ENCODE results near the gene PADI4.

PADI4 gene

DNA sequence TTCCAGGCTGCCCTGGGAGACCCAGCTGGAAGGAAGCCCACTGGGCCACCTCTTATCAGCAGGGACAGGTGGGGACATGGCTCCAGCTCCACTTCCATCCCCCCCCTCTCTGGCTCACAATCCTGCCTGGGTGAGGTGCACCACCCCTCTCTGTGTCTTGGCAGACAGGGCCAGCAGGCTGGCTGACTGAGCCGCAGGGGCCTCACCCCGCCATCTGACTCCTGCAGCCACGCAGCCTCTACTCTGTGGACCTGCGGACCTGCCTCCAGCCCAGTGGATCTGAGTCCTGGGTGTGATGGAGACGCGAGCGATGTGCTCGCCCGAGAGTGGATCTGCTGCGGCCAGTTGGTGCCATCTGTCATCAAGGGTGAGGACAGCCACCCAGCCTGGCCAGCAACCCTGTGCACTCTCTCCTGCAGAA lies 101.4 kb downstream of the PADI4 start:
- H3K4me3 ChIP-seq (ENCODE audit: low read depth in 1 of 2, low read length in 1 of 2) = no peak overlapping the region
- no peak overlapping the region for H3K27ac ChIP-seq
- H3K4me1 ChIP-seq (ENCODE audit: control insufficient read depth in 1 of 2, insufficient read depth in 1 of 2, low read depth in 1 of 2, low read length in 1 of 2) = peaks cover 0 to 7% of the 10 kb centered on the region in 2 experiments
- no peaks in the 10 kb centered on the region for H3K9me3 ChIP-seq
- TF ChIP-seq, protein P1, sequence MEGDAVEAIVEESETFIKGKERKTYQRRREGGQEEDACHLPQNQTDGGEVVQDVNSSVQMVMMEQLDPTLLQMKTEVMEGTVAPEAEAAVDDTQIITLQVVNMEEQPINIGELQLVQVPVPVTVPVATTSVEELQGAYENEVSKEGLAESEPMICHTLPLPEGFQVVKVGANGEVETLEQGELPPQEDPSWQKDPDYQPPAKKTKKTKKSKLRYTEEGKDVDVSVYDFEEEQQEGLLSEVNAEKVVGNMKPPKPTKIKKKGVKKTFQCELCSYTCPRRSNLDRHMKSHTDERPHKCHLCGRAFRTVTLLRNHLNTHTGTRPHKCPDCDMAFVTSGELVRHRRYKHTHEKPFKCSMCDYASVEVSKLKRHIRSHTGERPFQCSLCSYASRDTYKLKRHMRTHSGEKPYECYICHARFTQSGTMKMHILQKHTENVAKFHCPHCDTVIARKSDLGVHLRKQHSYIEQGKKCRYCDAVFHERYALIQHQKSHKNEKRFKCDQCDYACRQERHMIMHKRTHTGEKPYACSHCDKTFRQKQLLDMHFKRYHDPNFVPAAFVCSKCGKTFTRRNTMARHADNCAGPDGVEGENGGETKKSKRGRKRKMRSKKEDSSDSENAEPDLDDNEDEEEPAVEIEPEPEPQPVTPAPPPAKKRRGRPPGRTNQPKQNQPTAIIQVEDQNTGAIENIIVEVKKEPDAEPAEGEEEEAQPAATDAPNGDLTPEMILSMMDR (IDR thresholded peaks at IDR 0.05) = no peak
- H3K36me3 ChIP-seq = peaks cover 64% of the 10 kb centered on the region
- no peaks in the 10 kb centered on the region for H3K27me3 ChIP-seq

DNA sequence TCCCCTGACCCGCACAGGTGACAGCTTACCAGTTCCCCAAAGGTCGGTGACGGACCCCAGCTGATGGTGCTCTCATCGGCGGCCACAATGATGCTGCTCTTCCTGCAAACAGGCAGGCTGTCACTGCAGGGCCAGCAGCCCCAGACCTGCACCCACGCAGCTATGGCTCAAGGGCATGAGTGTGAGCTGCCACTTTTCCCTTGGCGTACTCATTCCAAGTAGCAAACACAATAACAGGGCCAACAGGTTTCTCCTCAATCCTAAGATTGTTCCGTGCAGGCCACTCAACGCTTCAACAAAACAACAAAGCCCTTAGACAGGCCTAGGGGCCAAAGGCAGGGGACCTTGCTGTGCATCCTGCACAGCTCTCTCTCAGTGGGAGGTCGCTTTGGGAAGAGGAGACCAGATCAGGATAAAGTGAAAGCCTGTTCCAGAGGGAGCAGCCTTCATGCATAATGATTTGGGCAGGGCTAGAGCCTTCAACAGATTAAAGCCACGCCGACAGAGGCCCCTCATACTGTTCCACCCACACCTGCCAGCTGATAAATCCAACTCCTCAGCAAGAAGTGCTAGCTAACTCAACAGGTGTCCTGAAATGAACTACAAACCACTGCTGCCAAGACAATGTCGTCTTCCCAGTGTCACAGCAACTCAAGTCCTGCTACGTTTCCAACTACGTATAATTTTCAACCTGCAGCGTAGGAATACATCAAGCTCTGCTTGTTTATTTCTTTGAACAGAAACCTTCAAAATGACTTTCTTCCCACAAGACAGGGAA lies 104.3 kb downstream of the PADI4 start:
- TF ChIP-seq, protein P1 (IDR thresholded peaks at IDR 0.05) = no peak
- Histone ChIP-seq H3K36me3 (peaks cover 90% of the 10 kb centered on the region), H3K27ac (no peak overlapping the region), H3K27me3 (no peaks in the 10 kb centered on the region), H3K9me3 (no peaks in the 10 kb centered on the region), H3K4me3 (ENCODE audit: low read depth in 1 of 2, low read length in 1 of 2) (no peak overlapping the region), H3K4me1 (ENCODE audit: control insufficient read depth in 1 of 2, insufficient read depth in 1 of 2, low read depth in 1 of 2, low read length in 1 of 2) (no peaks in the 10 kb centered on the region)
